HG02571 (cell line): ENCODE measurements around the gene KBTBD13.
"Not testable (repeated sequence)": the region's sequence is repeated elsewhere in the genome, so short reads cannot be mapped to it uniquely, and the experiment has no call there.

Experiments
- ATAC-seq: cut with Tn5 transposase; IDR thresholded peaks from one replicate; pipeline ENCODE4 v1.9.1; 2021; ENCODE audit warnings: mild to moderate bottlenecking, moderate library complexity; ENCODE audit not compliant: unreplicated experiment

KBTBD13 gene

DNA sequence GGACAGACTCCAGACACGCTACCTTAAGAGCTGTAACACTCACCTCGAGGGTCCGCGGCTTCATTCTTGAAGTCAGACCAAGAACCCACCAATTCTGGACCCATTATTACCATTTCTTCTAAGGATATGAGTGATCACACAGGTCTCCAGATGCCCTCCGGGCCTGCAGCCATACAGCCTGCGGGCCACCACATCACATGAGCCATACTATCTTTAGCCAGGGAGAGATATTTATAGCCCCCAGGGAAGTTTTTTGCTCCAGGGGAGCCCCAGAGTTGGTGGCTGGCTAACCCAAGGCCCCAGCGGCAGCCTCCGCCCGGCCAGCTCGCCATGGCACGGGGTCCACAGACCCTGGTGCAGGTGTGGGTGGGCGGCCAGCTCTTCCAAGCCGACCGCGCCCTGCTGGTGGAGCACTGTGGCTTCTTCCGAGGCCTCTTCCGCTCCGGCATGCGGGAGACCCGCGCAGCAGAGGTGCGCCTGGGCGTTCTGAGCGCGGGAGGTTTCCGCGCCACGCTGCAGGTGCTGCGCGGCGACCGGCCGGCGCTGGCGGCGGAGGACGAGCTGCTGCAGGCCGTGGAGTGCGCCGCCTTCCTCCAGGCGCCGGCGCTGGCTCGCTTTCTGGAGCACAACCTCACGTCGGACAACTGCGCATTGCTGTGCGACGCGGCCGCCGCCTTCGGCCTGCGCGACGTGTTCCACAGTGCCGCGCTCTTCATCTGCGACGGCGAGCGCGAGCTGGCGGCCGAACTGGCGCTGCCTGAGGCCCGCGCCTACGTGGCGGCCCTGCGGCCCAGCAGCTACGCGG is at the start of gene KBTBD13:
Gene KBTBD13 (plus strand): TSS at position 261 of the 805 bp plus-strand sequence. CDS start 70 bp downstream, at position 331.
- ATAC-seq, result no peak

GRCh38 chr15:65026756-65027155 is 49.8 kb upstream of the KBTBD13 start:
- ATAC-seq, result no peak

DNA sequence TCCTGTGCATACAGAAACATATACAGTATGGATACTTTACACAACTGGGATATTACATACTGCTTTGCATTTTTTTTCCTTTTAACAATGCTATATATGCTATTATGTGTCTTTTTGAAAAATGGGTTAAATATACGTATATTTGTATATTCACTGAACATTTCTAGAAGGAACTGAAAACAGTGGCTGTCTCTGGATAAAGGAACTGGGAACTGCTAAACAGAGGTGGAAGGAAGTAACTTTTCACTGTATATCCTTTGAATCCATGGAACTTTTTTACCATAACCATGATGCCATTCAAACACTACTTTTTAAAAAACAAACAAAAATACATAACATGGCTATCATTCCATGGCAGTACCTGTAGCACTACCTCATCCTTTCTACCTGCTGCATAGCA is 49.0 kb upstream of the KBTBD13 start:
- ATAC-seq, result no peak

- ATAC-seq, result no peak
These were observed 48.2 kb upstream of the KBTBD13 start for GRCh38 chr15:65028338-65028737.

GRCh38 chr15:65028921-65029735 is 47.4 kb upstream of the KBTBD13 start, which contains the start of gene MTFMT:
Gene MTFMT, minus strand, starts transcription at chr15:65029639. Its CDS starts 26 bp downstream, at chr15:65029613.
- peak; percentile 55 for ATAC-seq

DNA sequence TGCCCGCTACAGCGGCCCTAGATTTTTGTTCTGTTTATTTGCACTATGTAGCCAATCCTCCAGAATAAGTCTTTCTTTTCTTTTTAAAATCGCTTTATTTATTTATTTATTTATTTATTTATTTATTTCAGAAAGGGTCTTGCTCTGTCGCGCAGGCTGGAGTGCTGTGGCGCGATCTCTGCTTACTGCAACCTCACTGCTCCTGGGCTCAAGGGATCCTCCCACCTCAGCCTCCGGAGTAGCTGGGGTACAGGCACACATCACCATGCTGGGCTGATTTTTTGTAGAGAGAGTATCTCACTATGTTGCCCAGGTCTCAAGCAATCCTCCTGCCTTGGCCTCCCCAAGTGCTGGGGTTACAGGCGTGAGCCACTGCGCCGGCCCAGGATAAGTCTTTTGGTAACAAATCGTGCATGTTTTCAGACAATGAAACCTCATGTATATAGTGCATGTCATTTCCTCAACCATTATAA is 46.8 kb upstream of the KBTBD13 start:
- ATAC-seq, result no peak

GRCh38 chr15:65032801-65033537 is 43.6 kb upstream of the KBTBD13 start:
- no peak for ATAC-seq

DNA sequence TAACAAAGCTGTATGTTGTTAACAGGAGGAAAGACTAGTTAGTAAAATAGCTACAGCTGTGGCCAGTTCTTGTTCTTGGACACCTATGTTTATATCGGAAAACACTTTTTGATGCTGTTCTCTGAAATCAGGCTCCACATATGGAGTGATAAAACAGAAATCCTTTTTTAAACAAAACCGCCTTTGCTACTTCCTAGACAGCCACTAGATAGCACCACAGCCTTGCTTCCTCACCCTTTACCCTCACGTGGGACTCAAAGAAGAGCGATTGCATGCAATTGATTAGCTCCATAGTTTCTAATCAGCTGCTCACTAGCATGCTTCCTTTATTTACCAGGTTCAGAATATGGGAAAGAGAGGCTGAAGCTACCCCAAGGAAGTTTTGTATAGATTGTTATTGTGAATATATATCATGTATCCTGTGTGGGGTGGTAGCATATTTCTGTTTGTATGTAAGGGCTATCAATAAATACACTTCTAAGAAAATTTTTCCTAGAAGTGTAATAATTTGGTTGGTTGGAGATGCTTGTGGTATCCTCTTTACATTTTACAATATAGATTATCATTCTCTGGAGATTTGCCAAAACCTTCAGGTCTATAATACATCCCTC is 42.8 kb upstream of the KBTBD13 start:
- no peak for ATAC-seq

DNA sequence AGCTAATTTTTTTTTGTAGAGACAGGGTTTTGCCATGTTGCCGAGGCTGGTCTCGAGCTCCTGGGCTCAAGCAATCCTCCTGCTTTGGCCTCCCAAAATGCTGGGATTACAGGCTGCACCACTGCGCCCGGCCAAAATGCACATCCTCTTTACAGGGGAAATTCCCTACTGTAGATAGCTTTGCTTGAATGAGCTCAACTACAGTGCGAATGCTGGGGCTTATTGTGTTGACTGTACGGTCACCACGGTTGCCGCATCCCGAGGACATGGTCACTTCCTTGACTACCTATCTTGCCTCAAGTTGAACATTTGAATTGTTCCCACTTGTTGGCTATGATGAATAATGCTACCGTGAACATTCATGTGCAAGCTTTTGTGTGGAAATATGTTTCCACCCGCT is 41.8 kb upstream of the KBTBD13 start:
- ATAC-seq, result no peak

- ATAC-seq, result no peak
These were observed 39.2 kb upstream of the KBTBD13 start for GRCh38 chr15:65037309-65037708.

DNA sequence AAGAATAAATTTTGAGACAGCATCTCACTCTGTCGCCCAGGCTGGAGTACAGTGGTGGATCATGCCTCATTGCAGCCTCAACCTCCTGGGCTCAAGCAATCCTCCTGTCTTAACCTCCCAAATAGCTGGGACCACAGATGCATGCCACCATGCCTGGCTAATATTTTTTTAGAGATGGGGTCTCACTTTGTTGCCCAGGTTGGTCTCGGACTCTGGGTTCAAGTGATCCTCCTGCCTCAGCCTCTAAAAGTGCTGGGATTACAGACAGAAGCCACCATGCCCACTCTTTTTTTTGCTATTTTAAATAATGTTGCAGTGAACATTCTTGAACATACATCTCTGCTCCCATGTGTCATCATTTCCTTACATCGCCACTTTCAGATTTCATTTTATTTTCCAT is 38.1 kb upstream of the KBTBD13 start:
- ATAC-seq, result no peak

DNA sequence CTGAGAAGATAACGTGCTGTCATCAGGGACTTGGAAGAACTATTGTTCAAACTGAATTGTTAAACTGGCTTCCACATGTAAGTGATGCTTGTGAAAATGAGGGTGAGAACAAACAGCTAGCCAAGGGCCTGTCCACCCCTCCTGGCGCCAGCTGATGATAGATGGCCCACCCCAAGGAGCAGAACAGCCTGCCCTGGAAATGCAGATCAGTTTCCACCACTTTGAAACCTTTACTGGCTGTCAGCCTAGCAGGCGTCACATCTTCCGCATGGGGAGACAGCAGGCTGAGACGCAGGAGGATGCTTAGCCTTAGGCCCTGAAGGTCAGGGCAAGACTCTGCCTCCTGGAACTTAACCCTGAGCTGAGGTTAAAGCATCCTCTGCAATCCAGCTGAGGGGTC is 37.7 kb upstream of the KBTBD13 start:
- no peak for ATAC-seq

DNA sequence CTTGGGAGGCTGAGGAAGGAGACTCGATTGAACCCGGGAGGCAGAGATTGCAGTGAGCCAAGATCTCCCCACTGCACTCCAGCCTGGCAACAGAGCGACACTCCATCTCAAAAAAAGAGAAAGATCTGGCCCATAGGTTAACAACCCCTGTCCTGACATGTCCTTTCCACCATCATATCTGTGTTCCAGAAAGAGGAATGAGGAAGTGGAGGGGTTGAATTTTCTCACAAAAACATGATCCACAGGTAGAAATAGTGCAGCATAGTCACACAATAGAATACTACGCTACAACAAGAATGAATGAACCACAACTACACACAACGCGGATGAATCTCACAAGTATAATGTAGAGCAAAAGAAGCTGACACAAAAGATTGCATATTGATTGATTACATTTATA is 36.1 kb upstream of the KBTBD13 start:
- ATAC-seq, result no peak

DNA sequence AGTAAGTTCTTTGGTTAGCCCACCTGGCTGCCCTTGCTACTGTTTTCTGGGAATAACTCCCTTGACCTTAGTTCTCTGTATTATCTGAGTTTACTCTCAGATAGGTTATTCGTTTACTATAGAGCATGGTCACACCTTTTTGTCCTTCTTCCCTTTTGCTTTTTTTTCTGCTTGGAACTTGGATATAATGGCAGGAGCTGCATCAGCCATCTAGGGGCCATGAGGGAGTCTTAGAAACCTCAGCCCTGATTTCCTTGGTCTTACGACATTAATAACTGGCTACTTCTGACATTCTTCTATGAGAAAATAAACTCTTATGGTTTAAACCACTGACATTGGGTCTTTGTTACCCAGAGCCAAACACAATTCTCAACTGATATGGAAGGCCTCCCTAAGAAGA is 34.8 kb upstream of the KBTBD13 start:
- no peak for ATAC-seq

GRCh38 chr15:65042776-65043327 is 33.7 kb upstream of the KBTBD13 start:
- ATAC-seq, result no peak

- ATAC-seq, result not testable (repeated sequence)
These were observed 32.3 kb upstream of the KBTBD13 start for GRCh38 chr15:65044218-65044617.

GRCh38 chr15:65044724-65045481 is 31.6 kb upstream of the KBTBD13 start, which contains the start of gene SLC51B:
Gene SLC51B, plus strand, starts transcription at chr15:65045387. Its CDS starts 4,618 bp downstream, at chr15:65050005.
- ATAC-seq, result no peak

- no peak for ATAC-seq
These were observed 28.3 kb upstream of the KBTBD13 start for GRCh38 chr15:65048241-65048640.

DNA sequence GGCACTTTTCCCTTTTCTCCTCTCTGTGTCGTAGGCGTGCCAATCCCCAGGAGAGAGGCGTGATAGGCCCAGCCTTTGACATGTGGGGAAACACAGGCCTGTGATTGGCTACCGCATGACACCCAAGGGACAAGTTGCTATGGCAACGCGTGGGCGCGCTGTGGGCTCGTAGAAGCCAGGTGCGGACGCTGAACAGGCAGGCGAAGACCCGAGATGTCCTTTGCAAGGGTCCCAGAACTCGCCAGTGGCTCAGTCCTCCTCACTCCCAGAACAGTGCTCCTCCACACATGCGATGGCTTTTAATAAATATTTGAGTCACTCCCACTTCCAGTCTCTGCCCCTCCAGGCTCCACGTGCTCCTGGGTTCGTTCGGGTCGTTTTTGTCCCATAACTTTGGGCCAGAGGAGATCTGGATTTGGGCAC is 27.1 kb upstream of the KBTBD13 start:
- ATAC-seq, result peak; percentile 83
